Activated CD8-positive, alpha-beta memory T cell treated with anti-CD3 and anti-CD28 coated beads, Interleukin-2, amount 50 U/mL, for 24 hours (primary cell): ENCODE data around the gene TIGIT.

ENCODE experiments used
- DNase-seq: peaks from one replicate; pipeline ENCODE4 v3.0.0-alpha.2; 2020; ENCODE audit errors: extremely low read depth

TIGIT gene

DNA sequence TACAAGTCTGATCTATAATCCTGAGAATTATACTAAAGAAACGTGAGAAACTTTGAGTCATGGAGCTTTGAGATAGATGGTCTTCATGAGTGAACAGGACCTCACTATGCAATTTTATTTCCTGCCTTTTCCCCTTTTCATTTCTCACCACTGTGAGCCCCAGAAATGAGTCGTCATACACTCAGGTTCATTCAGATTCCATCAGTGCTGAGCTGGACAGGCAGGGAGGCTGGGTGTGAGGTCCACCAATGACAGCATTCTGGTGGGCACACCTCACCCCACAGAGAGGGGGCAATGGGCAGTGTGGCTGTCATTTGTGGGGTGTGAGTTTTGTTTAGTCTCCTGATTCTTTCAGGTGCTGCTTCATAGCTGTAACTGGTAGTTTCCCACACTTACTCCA lies 16.9 kb downstream of the TIGIT start:
- no peak for DNase-seq

DNA sequence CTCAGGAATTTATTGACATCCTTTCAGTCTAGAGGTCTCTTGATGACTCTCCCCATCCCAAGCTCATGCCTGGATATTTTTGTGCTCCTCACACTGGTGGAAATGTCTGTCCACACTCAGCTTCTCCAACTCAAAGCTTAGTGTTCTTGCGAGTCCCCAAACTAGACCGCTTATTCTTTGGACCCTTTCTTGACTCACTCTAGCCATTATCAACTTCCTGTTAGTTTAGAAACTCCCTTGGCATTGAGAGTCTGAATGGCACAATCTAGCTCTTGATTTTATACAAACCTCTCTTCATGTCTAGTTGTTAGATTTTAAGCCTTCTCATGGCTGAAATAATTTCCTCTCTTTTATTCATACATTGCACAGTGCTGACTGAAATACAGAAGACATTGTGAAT lies 19.6 kb downstream of the TIGIT start:
- DNase-seq: no peak

DNA sequence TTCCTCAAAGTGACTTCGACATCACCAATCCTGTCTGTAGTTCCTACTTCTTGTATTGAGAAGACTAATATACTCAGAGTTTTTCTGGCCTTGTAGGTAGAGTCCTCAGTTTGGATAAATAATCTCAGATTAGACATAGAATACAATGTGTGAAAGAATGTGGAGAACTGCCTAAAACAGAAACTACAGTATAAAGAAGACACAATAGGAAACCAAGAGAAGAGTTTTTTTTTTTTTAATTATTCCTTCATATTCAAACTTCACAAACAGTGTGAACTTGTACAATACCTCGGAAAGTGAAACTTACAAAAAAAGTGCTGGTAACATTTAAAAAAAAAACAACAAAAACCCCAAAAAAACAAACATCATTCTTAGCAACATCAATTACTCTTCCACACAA lies 20.5 kb downstream of the TIGIT start:
- DNase-seq: no peak

DNA sequence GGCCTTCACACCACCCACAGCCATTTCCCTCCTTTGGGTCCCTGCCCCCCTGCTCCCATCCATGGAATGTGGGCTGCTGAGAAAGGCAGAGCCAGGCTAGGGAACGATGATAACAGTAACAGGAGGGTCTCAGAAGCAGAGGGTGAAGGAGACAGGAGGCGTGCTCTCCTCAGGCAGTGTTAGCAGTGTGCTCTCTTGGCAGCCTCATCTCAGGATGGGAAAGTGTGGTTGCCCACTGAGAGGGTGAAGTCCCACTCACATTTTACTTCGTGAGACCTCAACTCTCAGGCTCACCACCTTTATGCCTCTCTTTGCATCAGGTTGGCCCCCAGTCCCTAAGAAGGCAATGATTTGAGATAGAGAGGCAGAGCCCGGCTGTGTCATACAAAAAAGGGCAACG lies 24.5 kb downstream of the TIGIT start:
- DNase-seq: no peak

DNA sequence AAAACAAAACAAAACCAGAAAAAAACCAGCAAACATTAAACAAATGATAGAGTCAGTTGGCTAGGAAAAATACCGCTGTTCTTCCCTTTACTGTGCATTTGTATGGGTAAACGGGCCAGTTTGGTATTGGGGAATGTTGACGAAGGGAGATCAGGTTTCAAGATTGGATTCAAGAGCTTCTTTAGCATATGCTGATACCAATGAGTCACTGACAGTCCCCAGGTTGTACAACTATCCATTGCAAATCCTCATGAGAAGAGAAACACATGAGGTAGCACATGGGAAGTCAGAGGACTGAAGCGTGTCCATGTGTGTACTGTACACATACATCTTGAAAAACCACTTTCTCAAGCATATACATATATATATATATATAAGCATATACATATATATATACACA lies 25.6 kb downstream of the TIGIT start:
- DNase-seq: no peak

DNA sequence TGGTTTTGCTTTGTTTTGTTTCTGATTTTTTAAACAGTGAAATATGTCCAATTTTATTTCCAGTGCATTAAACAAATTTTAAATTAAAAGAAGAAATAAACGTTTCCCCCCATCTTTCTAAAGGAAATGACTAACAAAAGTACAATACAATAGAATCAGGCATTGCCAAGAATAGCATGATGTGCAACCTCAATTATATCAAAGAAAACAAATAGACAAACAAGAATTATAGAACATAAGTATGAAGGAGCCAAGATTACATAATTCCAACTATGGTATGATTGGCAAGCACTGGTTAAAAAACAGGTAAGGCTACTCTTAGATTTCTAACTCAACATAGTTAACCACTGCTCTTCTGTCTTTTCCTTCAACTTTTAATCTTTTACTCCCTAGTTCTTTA lies 26.4 kb downstream of the TIGIT start:
- no peak for DNase-seq

DNA sequence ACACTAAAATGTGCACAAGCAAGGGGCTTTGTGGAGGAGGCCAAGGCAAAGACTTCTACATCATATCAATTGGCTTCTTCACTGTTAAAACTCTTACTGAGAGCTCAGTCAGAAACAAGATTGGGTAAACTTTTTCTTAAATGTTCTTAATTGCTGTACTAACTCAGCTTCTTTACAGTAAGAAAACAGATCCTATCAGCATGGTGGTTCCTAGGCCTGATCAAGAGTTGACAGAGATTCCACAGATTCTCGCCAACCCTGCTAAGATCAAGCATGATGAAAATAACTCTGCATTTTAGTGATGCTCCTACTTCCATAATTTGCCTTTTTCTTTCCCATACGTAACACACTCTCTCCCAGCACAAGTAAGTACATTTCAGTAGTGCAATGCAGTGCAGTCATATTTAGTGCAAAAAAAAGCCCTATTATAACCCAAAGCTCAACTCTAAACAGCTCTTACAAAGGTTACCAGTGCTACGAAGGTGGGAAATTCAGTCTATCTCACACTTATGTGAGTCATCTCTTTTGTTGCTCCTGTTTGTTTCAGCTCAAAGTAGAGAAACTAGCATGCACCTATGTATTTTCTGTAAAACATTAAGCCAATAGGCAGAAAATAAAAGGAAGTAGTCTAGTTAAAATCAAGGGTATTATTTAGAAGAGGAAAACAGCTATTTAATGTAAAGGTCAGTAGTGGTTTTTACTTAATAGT lies 29.9 kb downstream of the TIGIT start:
- DNase-seq: no peak

DNA sequence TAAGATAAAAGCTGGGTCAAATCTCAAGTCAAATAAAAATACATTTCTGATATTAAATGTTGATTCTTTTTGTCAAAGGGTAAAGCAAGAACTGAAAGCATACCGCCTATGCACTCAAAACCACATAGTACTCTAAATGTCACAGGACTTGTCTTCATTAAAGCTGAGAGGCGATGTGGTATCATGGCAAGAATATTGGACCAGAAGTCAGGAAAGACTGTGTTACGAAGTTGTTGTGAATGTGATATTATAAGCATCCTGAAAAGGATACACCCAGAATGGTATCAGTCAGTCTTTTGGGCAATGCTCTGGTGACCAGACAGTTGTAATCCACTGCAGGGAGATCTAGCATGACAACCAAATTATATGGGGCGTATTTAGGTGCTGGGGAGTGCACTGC lies 33.8 kb downstream of the TIGIT start:
- DNase-seq: no peak

DNA sequence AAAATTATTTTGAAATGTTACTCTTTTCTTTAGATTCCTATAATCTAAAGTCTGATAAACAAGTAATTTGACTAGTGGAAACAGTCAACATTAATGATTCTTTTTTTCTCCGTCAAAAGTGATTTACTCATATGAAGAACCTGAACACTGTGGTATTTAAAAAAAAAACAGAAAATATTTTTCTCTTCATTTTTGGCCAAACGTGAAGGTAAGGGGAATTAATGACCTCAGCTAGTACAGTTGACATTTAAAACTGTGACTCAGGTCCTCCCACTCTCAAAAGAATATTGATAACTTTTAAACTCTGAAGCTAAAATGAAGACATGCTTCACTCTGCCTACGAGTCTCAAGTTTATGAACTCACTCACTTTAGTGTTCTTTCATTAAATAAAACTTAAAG lies 34.5 kb downstream of the TIGIT start:
- no peak for DNase-seq

DNA sequence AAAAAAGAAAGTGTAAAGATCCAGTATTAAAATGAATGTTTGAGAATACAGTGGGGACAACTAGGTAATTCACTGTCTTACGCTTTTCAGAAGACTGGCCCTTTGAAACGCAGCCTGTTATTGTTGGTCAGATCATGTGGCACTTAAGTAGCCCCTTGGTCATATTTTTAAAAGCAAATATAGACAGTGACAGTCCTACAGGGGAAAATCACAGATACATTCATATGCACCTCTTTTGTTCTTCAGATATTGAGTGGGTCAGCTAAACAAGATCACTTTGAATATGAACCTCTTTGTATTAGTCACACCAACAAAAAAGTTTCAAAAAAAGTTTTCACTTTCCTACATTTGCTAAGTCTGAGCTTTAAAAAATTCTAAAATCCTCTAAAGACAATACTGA lies 36.0 kb downstream of the TIGIT start:
- DNase-seq: no peak

DNA sequence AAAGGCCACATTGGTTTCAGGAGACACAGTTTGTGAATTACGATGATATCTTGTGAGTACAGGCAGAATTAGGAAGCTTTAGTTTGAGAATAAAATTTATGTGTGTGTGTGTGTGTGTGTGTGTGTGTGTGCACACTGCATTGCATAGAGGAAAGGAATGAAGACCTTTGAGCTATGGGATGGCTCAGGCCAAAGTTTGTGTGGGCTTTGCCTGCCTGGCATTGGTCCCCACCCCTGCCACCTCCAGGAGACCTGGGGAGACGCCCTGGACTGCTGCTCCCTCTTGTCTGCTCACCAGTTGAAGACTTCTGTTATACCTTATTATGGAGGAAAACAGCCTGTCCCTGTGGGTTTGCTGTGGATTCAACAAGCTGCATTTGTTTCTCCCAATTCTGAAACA lies 37.2 kb downstream of the TIGIT start:
- no peak for DNase-seq

DNA sequence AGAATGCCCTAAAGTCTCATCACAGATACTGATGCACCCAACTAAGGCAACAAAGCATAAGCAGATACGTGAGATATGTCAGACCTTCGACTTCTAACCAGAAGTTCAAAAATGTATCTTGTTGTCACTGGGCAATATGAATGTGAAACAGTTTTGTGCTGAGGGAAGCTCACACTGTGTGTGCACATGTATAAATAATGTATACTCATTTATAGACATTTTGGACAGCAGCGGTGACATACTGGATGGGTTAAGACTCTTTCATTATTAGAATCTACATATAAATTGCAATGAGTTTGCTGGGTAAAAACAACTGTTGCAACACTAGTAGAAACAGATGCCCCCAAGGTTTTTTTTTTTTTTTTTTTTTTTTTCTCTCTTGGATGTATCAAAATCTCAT lies 37.9 kb downstream of the TIGIT start:
- DNase-seq: no peak

DNA sequence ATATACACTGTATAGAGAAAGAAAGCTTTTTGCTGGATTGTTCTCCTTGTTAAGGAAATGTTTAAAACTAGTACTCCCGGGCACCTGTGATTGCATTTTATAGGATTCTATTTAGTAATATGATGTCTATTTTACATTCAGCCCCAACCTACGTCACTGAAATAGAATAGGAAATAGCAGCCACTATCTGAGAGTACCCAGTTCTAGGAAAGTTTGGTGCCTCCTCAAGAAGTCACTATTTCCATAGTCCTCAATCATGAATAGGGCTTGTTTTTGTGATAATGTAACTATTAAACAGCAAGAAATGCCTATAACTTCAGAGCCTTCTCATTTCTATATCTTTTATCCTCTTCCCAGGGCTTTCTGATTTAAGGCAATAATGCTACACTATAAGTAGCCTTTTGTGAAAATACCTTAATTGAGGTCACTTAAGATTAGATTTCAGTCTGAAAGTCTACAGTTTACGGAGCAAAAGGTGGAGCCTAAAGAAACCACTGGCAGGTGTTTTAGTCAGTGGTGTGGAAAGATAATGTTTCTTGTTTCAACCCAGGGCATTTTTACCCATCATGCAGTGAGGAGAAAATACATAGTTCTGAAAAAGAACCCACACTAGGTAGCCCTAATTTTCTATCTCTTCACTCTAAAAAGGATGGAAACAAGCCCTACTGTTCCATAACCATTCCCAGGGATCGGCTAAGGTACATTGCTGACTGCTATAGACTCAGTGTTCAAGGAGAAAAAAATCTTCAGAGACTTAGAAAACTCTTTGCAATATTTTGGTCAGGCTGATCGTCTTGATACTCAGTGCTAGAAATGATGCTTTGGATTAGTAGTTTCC lies 38.7 kb downstream of the TIGIT start:
- no peak for DNase-seq

DNA sequence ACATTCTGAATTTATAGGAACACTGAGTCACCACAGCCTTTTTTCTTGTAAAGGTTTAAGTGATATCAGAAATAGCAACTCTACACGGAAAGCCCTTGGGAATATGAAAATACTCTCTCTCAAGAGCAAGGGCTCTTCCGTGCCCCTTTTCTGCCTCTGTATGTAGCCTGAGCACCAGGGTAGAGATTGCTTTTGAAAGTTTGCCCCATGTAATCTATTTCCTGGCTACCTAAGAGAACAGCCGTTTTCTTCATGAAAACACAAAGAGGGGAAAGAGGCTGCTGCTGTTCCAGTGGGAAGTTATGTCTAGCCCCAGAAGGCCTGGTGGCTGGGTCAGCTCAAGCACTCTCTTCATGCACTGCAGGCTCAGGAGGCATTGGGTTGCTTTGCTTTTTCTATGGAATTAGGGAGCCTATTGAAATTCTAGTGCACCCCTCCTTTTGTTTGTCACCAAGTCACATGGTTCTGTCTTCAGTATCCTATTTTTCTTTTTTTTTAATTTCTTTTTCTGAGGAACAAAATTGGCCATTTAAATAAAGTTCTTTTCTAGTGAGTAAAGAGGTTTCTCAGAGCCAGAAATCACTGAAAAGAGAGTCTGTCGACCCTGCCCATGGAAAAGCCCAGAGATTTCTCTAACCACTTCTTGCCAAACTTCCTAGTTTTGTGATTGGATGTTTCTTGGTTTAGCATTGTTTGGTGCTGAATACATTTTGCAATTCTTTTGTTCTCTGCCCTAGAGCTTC lies 39.5 kb downstream of the TIGIT start:
- DNase-seq: no peak

DNA sequence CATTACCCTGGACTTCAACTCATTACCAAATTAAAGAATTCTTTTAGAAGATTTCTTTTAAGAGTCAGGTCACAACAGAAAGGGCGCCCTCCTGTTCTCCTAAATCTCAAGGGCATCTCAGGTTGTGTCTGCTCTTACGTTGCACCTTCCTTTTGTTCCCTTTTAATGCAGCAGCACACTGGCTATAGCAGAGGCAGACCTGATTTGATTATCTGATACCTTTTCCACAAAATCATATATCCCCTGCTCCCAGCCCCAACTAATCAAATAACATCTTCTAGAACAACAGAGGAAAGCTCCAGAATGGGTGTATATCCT lies 40.1 kb downstream of the TIGIT start:
- no peak for DNase-seq

DNA sequence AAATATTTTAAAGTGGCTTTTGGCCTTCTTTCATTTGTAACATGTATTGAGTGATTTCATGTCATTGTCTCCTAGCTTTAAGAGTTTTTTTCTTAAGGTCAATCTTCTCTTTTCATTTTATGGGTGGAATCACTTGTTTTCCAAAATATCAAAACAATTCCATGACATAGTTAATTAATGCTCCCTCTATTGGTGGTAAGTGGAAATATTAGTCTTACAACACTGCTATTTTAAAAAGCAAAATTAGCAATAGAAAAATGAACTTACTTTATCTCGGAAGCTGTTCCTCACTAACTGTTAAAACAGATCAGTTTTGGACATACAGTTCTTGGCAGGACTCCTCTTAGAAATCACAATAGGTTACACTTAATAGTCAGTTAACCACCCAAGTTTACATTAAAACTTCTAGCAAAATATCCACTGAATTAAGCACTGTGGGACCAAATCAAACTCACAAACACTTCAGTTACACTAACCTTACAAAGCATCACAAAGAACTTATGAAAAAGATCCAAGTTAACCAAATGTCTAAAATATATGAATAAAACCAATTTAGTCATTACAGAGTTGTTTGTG lies 42.4 kb downstream of the TIGIT start:
- no peak for DNase-seq

DNA sequence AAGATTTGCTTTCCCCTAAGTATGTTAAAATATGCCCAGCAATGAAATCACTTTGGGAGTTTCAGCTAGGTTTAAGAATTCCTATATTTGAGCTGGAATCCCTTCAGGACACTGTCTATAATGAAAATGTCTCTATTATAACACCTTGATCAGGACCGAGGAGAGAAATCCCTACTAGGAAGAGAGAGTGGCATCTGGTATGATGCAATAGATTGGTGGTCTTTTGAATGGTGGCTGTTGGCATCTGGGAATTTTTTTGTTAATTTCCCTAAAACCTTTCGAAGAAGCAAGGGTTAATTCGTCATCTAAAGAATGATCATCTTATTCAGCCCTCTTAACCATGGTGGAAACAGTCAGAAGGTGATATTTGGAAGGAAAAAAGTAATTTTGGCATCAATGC lies 43.0 kb downstream of the TIGIT start:
- DNase-seq: no peak

DNA sequence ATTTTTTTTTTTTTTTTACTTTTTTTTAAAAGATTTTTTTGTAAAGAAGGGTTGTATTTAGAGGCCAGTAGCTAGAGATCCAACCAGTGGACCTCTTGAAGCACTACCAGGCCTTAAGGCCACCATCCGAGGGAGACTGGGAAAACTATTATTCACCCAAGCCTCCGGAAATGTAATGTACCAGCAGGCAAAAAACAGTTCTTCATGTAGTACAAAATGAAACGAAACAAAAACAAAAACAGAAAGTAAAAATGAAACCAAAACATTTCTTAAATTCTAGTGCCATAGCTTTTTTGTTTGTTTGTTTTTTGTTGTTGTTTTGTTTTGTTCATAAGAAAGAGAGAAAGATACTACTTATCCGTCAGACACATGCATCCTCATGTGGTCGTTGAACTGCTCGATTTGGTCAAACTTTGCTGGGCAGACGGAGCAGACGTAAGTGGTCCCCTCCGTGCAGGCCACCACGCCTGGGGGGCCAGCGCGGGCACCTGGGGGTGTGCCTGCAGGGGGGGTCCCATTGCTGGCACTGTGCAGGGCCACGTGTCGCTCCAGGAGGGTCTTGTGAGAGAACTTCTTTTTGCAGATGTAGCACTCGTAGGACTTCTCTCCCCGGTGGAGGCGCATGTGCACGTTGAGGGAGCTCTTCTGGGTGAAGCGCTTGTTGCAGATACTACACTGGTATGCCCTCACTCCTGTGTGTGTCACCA lies 45.0 kb downstream of the TIGIT start:
- DNase-seq: no peak

DNA sequence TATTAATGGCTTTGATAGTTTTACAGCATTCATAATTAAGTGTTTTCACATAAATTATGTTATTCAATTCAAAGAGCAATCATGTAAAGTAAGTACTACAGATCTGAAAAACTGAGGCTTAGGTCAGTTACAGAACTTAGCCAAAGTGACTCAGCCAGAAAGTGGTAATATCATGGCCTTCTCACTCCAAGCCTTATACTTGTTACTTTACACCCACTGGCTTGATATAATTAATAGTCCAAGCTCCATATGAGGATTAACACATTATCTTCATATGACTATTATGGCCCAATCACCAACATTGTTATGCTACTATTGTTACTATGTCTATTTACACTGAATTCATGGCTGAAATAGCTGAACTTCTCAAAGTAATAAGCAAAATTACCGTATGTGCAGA lies 50.7 kb downstream of the TIGIT start:
- no peak for DNase-seq

DNA sequence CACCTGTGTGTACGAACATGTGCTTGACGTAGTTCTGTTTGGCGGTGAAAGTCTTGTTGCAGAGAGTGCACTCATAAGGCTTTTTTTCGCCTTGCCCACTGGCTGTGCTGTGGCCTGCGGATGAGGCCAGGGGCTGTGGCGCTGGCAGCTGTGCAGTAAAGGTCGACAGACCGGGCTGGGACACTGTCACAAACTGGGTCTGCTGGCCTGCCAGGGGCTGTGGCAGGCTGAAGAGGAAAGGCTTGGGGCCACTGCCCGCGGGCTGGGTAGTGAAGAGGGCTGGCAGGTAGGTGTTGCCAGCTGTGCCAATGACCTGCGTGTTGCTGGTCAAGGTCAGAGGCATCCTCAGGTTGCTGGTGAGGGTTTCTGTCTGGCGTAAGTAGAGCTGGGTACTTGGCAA lies 56.4 kb downstream of the TIGIT start:
- no peak for DNase-seq

DNA sequence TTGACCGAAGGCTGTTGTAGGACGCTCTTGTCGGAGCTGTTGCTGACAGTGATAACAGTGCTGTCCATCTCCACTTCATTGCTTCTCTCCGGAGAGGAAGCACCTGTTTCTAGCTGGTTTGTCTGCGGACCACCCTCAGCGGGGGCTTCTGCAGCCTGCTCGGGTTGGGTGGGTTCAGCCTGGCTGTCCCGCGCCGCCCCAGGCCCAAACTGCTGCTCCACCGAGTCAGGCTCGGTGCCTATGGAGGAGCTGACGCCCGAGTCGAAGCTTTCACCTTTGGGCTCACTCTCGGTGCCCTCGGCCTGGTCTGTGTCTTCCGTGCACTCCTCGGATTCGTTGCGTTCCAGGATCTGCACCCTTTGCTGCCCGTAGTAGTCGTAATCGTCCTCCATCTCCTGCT lies 56.9 kb downstream of the TIGIT start:
- DNase-seq: no peak
